HEK293 (cell line): ENCODE results near the gene CADPS.

Source experiments
- CTCF ChIA-PET: fragments of 350-600 bp; formaldehyde crosslinking; extraction: SDS; loops from one replicate; lab custom pipeline; 2021; ENCODE audit warnings: antibody characterized with exemption; lab: Yijun Ruan, JAX
- POLR2A ChIA-PET: fragments of 300-600 bp; formaldehyde crosslinking; extraction: SDS; loops from one replicate; lab custom pipeline; 2020; ENCODE audit warnings: antibody characterized with exemption, inconsistent platforms; lab: Yijun Ruan, JAX
- H3K27ac ChIP-seq: fragments of 200-500 bp; sonication (Bioruptor generic); 2 replicates; pipeline ENCODE4 v1.5.1; 2014; ENCODE audit warnings: low read depth, low read length, control low read depth, inconsistent platforms; ENCODE audit errors: extremely low read depth
- H3K36me3 ChIP-seq, 2 experiments: fragments of 200-500 bp in 1 of 2; sonication (Bioruptor generic) in 1 of 2; 1 replicate in 1 of 2; 2 replicates in 1 of 2; pipeline ENCODE4 v1.5.1; 2014 to 2017; ENCODE audit warnings: inconsistent platforms in 2 of 2, low read length in 2 of 2; ENCODE audit not compliant: control insufficient read depth in 2 of 2, insufficient read depth in 1 of 2
- H3K4me1 ChIP-seq: fragments of 200-500 bp; sonication (Bioruptor generic); 2 replicates; pipeline ENCODE4 v1.5.1; 2014; ENCODE audit warnings: mild to moderate bottlenecking, low read length, inconsistent platforms; ENCODE audit not compliant: control insufficient read depth, insufficient read depth
- H3K4me3 ChIP-seq: 2 replicates; pipeline ENCODE4 v1.5.1; 2011; ENCODE audit warnings: low read depth, mild to moderate bottlenecking, control low read depth, low read length, moderate library complexity
- H3K9me3 ChIP-seq: fragments of 200-500 bp; sonication (Bioruptor generic); 2 replicates; pipeline ENCODE4 v1.5.1; 2014; ENCODE audit warnings: low read depth, low read length, inconsistent platforms; ENCODE audit not compliant: control insufficient read depth, insufficient read depth
- KLF7 ChIP-seq: fragments of 450-650 bp; formaldehyde crosslinking; IDR thresholded peaks from 2 replicates; pipeline ENCODE4 v1.5.1; 2016; ENCODE audit warnings: missing biosample characterization, missing genetic modification characterization, borderline replicate concordance
- MYNN ChIP-seq: fragments of 450-650 bp; formaldehyde crosslinking; IDR thresholded peaks from 2 replicates; pipeline ENCODE4 v1.5.1; 2016; ENCODE audit warnings: missing biosample characterization, missing genetic modification characterization, borderline replicate concordance
- MZF1 ChIP-seq: fragments of 450-650 bp; formaldehyde crosslinking; IDR thresholded peaks from 2 replicates; pipeline ENCODE4 v1.5.1; 2017; ENCODE audit warnings: missing biosample characterization, missing genetic modification characterization, borderline replicate concordance
- SCRT2 ChIP-seq: fragments of 450-650 bp; formaldehyde crosslinking; IDR thresholded peaks from 2 replicates; pipeline ENCODE4 v1.5.1; 2016; ENCODE audit warnings: missing biosample characterization, missing genetic modification characterization
- ZBTB48 ChIP-seq: fragments of 450-650 bp; formaldehyde crosslinking; IDR thresholded peaks from 2 replicates; pipeline ENCODE4 v1.5.1; 2016; ENCODE audit warnings: missing biosample characterization, missing genetic modification characterization
- ZNF10 ChIP-seq: fragments of 450-650 bp; formaldehyde crosslinking; IDR thresholded peaks from 2 replicates; pipeline ENCODE4 v1.5.1; 2017; ENCODE audit warnings: missing biosample characterization, missing genetic modification characterization
- ZNF121 ChIP-seq: fragments of 450-650 bp; formaldehyde crosslinking; IDR thresholded peaks from 2 replicates; pipeline ENCODE4 v1.5.1; 2016; ENCODE audit warnings: missing biosample characterization, missing genetic modification characterization
- ZNF138 ChIP-seq: fragments of 450-650 bp; formaldehyde crosslinking; IDR thresholded peaks from 2 replicates; pipeline ENCODE4 v1.5.1; 2016; ENCODE audit warnings: missing biosample characterization, missing genetic modification characterization, borderline replicate concordance
- ZNF19 ChIP-seq: fragments of 450-650 bp; formaldehyde crosslinking; IDR thresholded peaks from 2 replicates; pipeline ENCODE4; 2016; ENCODE audit warnings: missing biosample characterization, missing genetic modification characterization, low read depth
- ZNF23 ChIP-seq: fragments of 450-650 bp; formaldehyde crosslinking; IDR thresholded peaks from 2 replicates; pipeline ENCODE4 v1.5.1; 2016; ENCODE audit warnings: missing biosample characterization, missing genetic modification characterization, borderline replicate concordance
- ZNF530 ChIP-seq: fragments of 450-650 bp; formaldehyde crosslinking; IDR thresholded peaks from 2 replicates; pipeline ENCODE4 v1.5.1; 2016; ENCODE audit warnings: low read depth, missing biosample characterization, missing genetic modification characterization
- ZNF558 ChIP-seq: fragments of 450-650 bp; formaldehyde crosslinking; IDR thresholded peaks from 2 replicates; pipeline ENCODE4 v1.5.1; 2016; ENCODE audit warnings: missing biosample characterization, missing genetic modification characterization
- ZNF585B ChIP-seq: fragments of 450-650 bp; formaldehyde crosslinking; IDR thresholded peaks from 2 replicates; pipeline ENCODE4 v1.5.1; 2016; ENCODE audit warnings: missing biosample characterization, missing genetic modification characterization
- ZNF596 ChIP-seq: fragments of 450-650 bp; IDR thresholded peaks from 2 replicates; pipeline ENCODE4 v1.5.0; 2018; ENCODE audit warnings: missing biosample characterization, mild to moderate bottlenecking, missing genetic modification characterization, moderate library complexity
- ZNF626 ChIP-seq: fragments of 450-650 bp; sonication (Bioruptor Pico); formaldehyde crosslinking; IDR thresholded peaks from 2 replicates; pipeline ENCODE4 v1.5.1; 2018; ENCODE audit warnings: missing biosample characterization, missing genetic modification characterization, inconsistent platforms
- ZNF629 ChIP-seq: fragments of 450-650 bp; formaldehyde crosslinking; IDR thresholded peaks from 2 replicates; pipeline ENCODE4 v1.5.1; 2017; ENCODE audit warnings: missing biosample characterization, missing genetic modification characterization
- ZNF654 ChIP-seq: fragments of 450-650 bp; formaldehyde crosslinking; IDR thresholded peaks from 2 replicates; pipeline ENCODE4 v1.5.1; 2016; ENCODE audit warnings: low read depth, missing biosample characterization, missing genetic modification characterization
- ZNF830 ChIP-seq: fragments of 450-650 bp; IDR thresholded peaks from 2 replicates; pipeline ENCODE4 v1.5.0; 2018; ENCODE audit warnings: missing biosample characterization, missing genetic modification characterization, low read depth, mild to moderate bottlenecking, moderate library complexity
- ZXDB ChIP-seq: fragments of 450-650 bp; formaldehyde crosslinking; IDR thresholded peaks from 2 replicates; pipeline ENCODE4 v1.5.1; 2016; ENCODE audit warnings: missing biosample characterization, missing genetic modification characterization
- TF ChIP-seq, protein P1 (sequence below): fragments of 450-650 bp; formaldehyde crosslinking; IDR thresholded peaks from 2 replicates; pipeline ENCODE4 v1.5.1; 2016; ENCODE audit warnings: missing biosample characterization, missing genetic modification characterization
- TF ChIP-seq, protein P2 (sequence below): fragments of 450-650 bp; IDR thresholded peaks from 2 replicates; pipeline ENCODE4 v1.5.1; 2018; ENCODE audit warnings: missing biosample characterization, missing genetic modification characterization
- TF ChIP-seq, protein P3 (sequence below): fragments of 450-650 bp; formaldehyde crosslinking; IDR thresholded peaks from 2 replicates; pipeline ENCODE4 v1.5.1; 2016; ENCODE audit warnings: missing biosample characterization, missing genetic modification characterization
- TF ChIP-seq, protein P4 (sequence below): fragments of 450-650 bp; formaldehyde crosslinking; IDR thresholded peaks from 2 replicates; pipeline ENCODE4 v1.5.1; 2016; ENCODE audit warnings: missing biosample characterization, missing genetic modification characterization
- TF ChIP-seq, protein P5 (sequence below): fragments of 450-650 bp; formaldehyde crosslinking; IDR thresholded peaks from 2 replicates; pipeline ENCODE4 v1.5.1; 2017; ENCODE audit warnings: missing biosample characterization, missing genetic modification characterization

Gene CADPS

DNA sequence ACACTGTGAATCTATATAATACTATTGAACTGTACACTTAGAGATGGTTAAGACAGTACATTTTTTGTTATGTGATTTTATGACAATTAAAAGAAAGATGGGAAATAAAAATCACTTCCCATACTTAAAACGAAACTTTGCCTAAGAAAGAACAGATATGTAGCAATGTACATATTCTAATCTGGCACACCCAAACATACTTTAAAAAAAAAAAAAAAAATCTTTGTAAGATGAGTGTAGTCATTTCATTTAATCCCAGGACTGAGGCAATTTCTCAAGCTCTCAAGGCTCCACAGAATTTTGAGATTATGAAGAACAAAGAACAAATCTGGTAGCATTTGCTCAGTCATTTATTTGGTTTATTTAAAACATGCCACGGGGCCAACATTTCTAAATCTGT lies 461.5 kb downstream of the CADPS start:
- Histone ChIP-seq H3K4me3 (no peak overlapping the region), H3K27ac (no peak overlapping the region), H3K36me3 (no peaks in the 10 kb centered on the region), H3K4me1 (no peaks in the 10 kb centered on the region), H3K9me3 (no peaks in the 10 kb centered on the region)
- no peak for TF ChIP-seq ZNF138 (tag by site-specific recombination)
- no peak for TF ChIP-seq ZNF626 (tag by site-specific recombination)
- TF ChIP-seq ZNF10 (tag by site-specific recombination): no peak
- TF ChIP-seq, protein P1, sequence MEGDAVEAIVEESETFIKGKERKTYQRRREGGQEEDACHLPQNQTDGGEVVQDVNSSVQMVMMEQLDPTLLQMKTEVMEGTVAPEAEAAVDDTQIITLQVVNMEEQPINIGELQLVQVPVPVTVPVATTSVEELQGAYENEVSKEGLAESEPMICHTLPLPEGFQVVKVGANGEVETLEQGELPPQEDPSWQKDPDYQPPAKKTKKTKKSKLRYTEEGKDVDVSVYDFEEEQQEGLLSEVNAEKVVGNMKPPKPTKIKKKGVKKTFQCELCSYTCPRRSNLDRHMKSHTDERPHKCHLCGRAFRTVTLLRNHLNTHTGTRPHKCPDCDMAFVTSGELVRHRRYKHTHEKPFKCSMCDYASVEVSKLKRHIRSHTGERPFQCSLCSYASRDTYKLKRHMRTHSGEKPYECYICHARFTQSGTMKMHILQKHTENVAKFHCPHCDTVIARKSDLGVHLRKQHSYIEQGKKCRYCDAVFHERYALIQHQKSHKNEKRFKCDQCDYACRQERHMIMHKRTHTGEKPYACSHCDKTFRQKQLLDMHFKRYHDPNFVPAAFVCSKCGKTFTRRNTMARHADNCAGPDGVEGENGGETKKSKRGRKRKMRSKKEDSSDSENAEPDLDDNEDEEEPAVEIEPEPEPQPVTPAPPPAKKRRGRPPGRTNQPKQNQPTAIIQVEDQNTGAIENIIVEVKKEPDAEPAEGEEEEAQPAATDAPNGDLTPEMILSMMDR (tag by site-specific recombination): no peak
- no peak for TF ChIP-seq ZNF23 (tag by site-specific recombination)
- TF ChIP-seq ZNF530 (tag by site-specific recombination): no peak
- no peak for TF ChIP-seq KLF7 (tag by site-specific recombination)
- no peak for TF ChIP-seq ZNF830
- ChIA-PET CTCF (no interaction called here), POLR2A (no interaction called here)

DNA sequence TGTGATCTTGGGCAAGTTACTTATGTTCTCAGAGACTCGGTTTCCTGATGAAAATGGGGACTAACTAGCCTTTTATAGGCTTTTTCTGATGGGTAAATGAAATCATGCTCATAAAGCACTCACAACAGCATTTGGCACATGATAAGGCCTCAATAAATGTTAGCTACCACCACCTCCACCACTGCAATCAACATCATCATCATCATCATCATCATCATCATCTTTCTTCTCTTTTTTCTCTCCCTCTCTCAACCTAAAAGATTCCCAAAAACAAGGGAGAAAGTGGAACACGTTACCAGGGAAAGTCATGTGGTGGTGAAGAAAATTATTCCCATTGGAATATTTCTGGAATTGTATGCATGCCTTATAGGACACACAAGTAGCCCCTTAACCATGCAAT lies 468.3 kb downstream of the CADPS start:
- H3K9me3 ChIP-seq: no peaks in the 10 kb centered on the region
- no peaks in the 10 kb centered on the region for H3K4me1 ChIP-seq
- no peak overlapping the region for H3K4me3 ChIP-seq
- H3K27ac ChIP-seq: no peak overlapping the region
- no peaks in the 10 kb centered on the region for H3K36me3 ChIP-seq
- ChIA-PET CTCF (interaction anchor here (0.6 kb wide), 1 partner anchor 1040 kb away, joined by 7 read pairs; no protein-coding TSS in a partner anchor), POLR2A (no interaction called here)
- TF ChIP-seq, protein P2, sequence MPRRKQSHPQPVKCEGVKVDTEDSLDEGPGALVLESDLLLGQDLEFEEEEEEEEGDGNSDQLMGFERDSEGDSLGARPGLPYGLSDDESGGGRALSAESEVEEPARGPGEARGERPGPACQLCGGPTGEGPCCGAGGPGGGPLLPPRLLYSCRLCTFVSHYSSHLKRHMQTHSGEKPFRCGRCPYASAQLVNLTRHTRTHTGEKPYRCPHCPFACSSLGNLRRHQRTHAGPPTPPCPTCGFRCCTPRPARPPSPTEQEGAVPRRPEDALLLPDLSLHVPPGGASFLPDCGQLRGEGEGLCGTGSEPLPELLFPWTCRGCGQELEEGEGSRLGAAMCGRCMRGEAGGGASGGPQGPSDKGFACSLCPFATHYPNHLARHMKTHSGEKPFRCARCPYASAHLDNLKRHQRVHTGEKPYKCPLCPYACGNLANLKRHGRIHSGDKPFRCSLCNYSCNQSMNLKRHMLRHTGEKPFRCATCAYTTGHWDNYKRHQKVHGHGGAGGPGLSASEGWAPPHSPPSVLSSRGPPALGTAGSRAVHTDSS (tag by site-specific recombination): peak; percentile 82
- no peak for TF ChIP-seq ZNF585B (tag by site-specific recombination)

DNA sequence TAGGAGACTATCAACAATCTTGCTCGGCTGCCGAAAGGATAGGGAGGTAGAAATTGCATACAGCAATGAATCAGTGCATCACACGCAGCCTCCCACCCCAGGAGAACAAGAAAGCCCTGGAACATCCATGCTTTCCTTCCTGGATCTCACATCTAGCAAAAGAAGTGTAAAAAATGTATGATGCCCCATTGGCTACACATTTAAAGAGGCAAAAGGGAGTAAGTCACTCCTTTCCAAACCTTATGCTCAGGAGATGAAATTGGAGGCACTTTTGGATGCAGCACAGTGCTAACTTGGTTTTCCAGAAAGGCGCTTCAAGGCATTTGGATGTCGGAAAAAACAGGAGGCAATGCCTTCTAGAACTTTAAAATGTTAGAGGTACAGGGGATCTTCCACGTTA lies 469.6 kb downstream of the CADPS start:
- Histone ChIP-seq H3K36me3 (no peaks in the 10 kb centered on the region), H3K4me1 (no peaks in the 10 kb centered on the region), H3K4me3 (no peak overlapping the region), H3K27ac (no peak overlapping the region), H3K9me3 (no peaks in the 10 kb centered on the region)
- ChIA-PET POLR2A (no interaction called here), CTCF (no interaction called here)
- TF ChIP-seq ZNF654 (tag by site-specific recombination) (no peak), ZXDB (tag by site-specific recombination) (no peak), ZBTB48 (tag by site-specific recombination) (no peak), SCRT2 (tag by site-specific recombination) (no peak), MZF1 (tag by site-specific recombination) (no peak), ZNF596 (tag by site-specific recombination) (no peak), ZNF558 (tag by site-specific recombination) (no peak), ZNF629 (tag by site-specific recombination) (no peak), ZNF121 (tag by site-specific recombination) (no peak), ZNF19 (tag by site-specific recombination) (no peak), MYNN (tag by site-specific recombination) (no peak)
- TF ChIP-seq, protein P3, sequence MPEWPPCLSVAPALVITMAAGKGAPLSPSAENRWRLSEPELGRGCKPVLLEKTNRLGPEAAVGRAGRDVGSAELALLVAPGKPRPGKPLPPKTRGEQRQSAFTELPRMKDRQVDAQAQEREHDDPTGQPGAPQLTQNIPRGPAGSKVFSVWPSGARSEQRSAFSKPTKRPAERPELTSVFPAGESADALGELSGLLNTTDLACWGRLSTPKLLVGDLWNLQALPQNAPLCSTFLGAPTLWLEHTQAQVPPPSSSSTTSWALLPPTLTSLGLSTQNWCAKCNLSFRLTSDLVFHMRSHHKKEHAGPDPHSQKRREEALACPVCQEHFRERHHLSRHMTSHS (tag by site-specific recombination): no peak
- TF ChIP-seq, protein P4, sequence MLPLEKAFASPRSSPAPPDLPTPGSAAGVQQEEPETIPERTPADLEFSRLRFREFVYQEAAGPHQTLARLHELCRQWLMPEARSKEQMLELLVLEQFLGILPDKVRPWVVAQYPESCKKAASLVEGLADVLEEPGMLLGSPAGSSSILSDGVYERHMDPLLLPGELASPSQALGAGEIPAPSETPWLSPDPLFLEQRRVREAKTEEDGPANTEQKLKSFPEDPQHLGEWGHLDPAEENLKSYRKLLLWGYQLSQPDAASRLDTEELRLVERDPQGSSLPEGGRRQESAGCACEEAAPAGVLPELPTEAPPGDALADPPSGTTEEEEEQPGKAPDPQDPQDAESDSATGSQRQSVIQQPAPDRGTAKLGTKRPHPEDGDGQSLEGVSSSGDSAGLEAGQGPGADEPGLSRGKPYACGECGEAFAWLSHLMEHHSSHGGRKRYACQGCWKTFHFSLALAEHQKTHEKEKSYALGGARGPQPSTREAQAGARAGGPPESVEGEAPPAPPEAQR: no peak
- TF ChIP-seq, protein P5, sequence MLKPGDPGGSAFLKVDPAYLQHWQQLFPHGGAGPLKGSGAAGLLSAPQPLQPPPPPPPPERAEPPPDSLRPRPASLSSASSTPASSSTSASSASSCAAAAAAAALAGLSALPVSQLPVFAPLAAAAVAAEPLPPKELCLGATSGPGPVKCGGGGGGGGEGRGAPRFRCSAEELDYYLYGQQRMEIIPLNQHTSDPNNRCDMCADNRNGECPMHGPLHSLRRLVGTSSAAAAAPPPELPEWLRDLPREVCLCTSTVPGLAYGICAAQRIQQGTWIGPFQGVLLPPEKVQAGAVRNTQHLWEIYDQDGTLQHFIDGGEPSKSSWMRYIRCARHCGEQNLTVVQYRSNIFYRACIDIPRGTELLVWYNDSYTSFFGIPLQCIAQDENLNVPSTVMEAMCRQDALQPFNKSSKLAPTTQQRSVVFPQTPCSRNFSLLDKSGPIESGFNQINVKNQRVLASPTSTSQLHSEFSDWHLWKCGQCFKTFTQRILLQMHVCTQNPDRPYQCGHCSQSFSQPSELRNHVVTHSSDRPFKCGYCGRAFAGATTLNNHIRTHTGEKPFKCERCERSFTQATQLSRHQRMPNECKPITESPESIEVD (tag by site-specific recombination): no peak
